ENCODE data around the gene RASGRF1. TPM values are rescaled to one million over a fixed set of nuclear protein-coding genes. Genes with fewer than 3 reads are reported as not detected.

Gene RASGRF1
- total RNA-seq: not detected
- long read RNA-seq: 0 reads

- H3K36me3 ChIP-seq: no peaks in the 10 kb centered on the region
- DNase-seq: no peak
- no peak within 1 kb of the TSS for H3K27ac ChIP-seq (replicated peaks)
- peak within 1 kb of the TSS; percentile 50 for H3K4me3 ChIP-seq
- intact Hi-C loops (cut with micrococcal nuclease): no loop called here
- H3K4me1 ChIP-seq: peaks cover 25% of the 10 kb centered on the region
- peaks cover 92% of the 10 kb centered on the region for H3K27me3 ChIP-seq (ENCODE audit: low read depth)
- H3K9me3 ChIP-seq (replicated peaks): no peaks in the 10 kb centered on the region
- no peak for TF ChIP-seq CTCF (IDR thresholded peaks at IDR 0.05; ENCODE audit: borderline replicate concordance)
These were observed at the start of gene RASGRF1 for GRCh38 chr15:79090487-79091203. TSS of gene RASGRF1 (minus strand) at chr15:79090780. CDS start at chr15:79090498, 282 bp downstream.

- H3K4me1 ChIP-seq: no peaks in the 10 kb centered on the region
- no peak for TF ChIP-seq CTCF (IDR thresholded peaks at IDR 0.05; ENCODE audit: borderline replicate concordance)
These were observed 46.0 kb upstream of the RASGRF1 start for GRCh38 chr15:79136434-79137046.

GRCh38 chr15:79133309-79133708 lies 42.7 kb upstream of the RASGRF1 start:
- no peak overlapping the region for H3K27ac ChIP-seq (replicated peaks)
- TF ChIP-seq CTCF (IDR thresholded peaks at IDR 0.05; ENCODE audit: borderline replicate concordance): no peak
- intact Hi-C loops (cut with micrococcal nuclease): no loop called here

More at GRCh38 chr15:79136434-79137046, 46.0 kb upstream of the RASGRF1 start:
- H3K4me3 ChIP-seq: no peak overlapping the region
- H3K27ac ChIP-seq (replicated peaks): no peak overlapping the region
- DNase-seq: no peak
- H3K36me3 ChIP-seq: no peaks in the 10 kb centered on the region
- peaks cover 56% of the 10 kb centered on the region for H3K27me3 ChIP-seq (ENCODE audit: low read depth)
- H3K9me3 ChIP-seq (replicated peaks): peaks cover 14% of the 10 kb centered on the region
- intact Hi-C loops (cut with micrococcal nuclease): no loop called here

GRCh38 chr15:79132770-79133169 lies 42.2 kb upstream of the RASGRF1 start:
- Histone ChIP-seq H3K27me3 (ENCODE audit: low read depth) (peaks cover 83% of the 10 kb centered on the region), H3K4me1 (no peaks in the 10 kb centered on the region), H3K9me3 (replicated peaks) (peaks cover 39% of the 10 kb centered on the region), H3K36me3 (no peaks in the 10 kb centered on the region), H3K27ac (replicated peaks) (no peak overlapping the region), H3K4me3 (no peak overlapping the region)
- intact Hi-C loops (cut with micrococcal nuclease): no loop called here
- no peak for TF ChIP-seq CTCF (IDR thresholded peaks at IDR 0.05; ENCODE audit: borderline replicate concordance)
- no peak for DNase-seq

More at GRCh38 chr15:79133309-79133708, 42.7 kb upstream of the RASGRF1 start:
- DNase-seq: no peak
- H3K27me3 ChIP-seq (ENCODE audit: low read depth): peaks cover 86% of the 10 kb centered on the region
- no peaks in the 10 kb centered on the region for H3K36me3 ChIP-seq
- peaks cover 37% of the 10 kb centered on the region for H3K9me3 ChIP-seq (replicated peaks)
- H3K4me3 ChIP-seq: no peak overlapping the region
- H3K4me1 ChIP-seq: no peaks in the 10 kb centered on the region

- H3K4me1 ChIP-seq: no peaks in the 10 kb centered on the region
- TF ChIP-seq CTCF (IDR thresholded peaks at IDR 0.05; ENCODE audit: borderline replicate concordance): no peak
- no peak overlapping the region for H3K4me3 ChIP-seq
- intact Hi-C loops (cut with micrococcal nuclease): no loop called here
- no peaks in the 10 kb centered on the region for H3K36me3 ChIP-seq
- DNase-seq: no peak
- H3K27me3 ChIP-seq (ENCODE audit: low read depth): peaks cover 84% of the 10 kb centered on the region
- no peak overlapping the region for H3K27ac ChIP-seq (replicated peaks)
- peaks cover 43% of the 10 kb centered on the region for H3K9me3 ChIP-seq (replicated peaks)
These were observed 41.8 kb upstream of the RASGRF1 start for GRCh38 chr15:79132361-79132760.

Measured in left ventricle myocardium inferior (tissue), 1 donor.